H4 (cell line): ENCODE measurements around the gene PCDHGB1. TPM values are rescaled to one million over a fixed set of nuclear protein-coding genes. Genes with fewer than 3 reads are reported as not detected.
"Not testable (repeated sequence)": the region's sequence is repeated elsewhere in the genome, so short reads cannot be mapped to it uniquely, and the experiment has no call there.

ENCODE experiments used
- DNase-seq: peaks from one replicate; pipeline ENCODE4 v3.0.0-alpha.2; 2015; ENCODE audit warnings: low spot score
- total RNA-seq: library from RNA; depleted of rRNA; stranded (reverse); fragments of >200 nt; shearing (Covaris generic); gene quantifications from 2 replicates; pipeline ENCODE4 v1.2.3, GENCODE V29; 2014

PCDHGB1 gene
- total RNA-seq, 1 experiment from 2014 or later: 3.1 TPM

GRCh38 chr5:141345327-141345726 is 4.6 kb upstream of the PCDHGB1 start:
- DNase-seq: no peak

- not testable (repeated sequence) for DNase-seq
Measured at GRCh38 chr5:141346017-141346416, 3.9 kb upstream of the PCDHGB1 start.

- DNase-seq: no peak
Measured at GRCh38 chr5:141351591-141351990, 1.7 kb downstream of the PCDHGB1 start.

- DNase-seq: no peak
Measured at GRCh38 chr5:141354900-141355469, 5.1 kb downstream of the PCDHGB1 start, which contains the start of gene PCDHGA4. Gene PCDHGA4, plus strand, starts transcription at chr5:141355021. Its CDS starts 87 bp downstream, at chr5:141355108.

- DNase-seq: no peak
Measured at GRCh38 chr5:141355641-141356040, 5.7 kb downstream of the PCDHGB1 start.

- DNase-seq: no peak
Measured at GRCh38 chr5:141356133-141356532, 6.2 kb downstream of the PCDHGB1 start.

GRCh38 chr5:141356950-141357349 is 7.1 kb downstream of the PCDHGB1 start:
- DNase-seq: no peak

GRCh38 chr5:141359790-141360426 is 10.0 kb downstream of the PCDHGB1 start, which contains the start of gene PCDHGB2:
Gene PCDHGB2, plus strand, starts transcription at chr5:141359994. Its CDS starts 142 bp downstream, at chr5:141360136.
- no peak for DNase-seq

GRCh38 chr5:141360685-141361084 is 10.8 kb downstream of the PCDHGB1 start:
- DNase-seq: no peak

GRCh38 chr5:141362719-141363118 is 12.8 kb downstream of the PCDHGB1 start:
- no peak for DNase-seq

- no peak for DNase-seq
Measured at GRCh38 chr5:141363952-141364660, 14.2 kb downstream of the PCDHGB1 start, which contains the start of gene PCDHGA5. Gene PCDHGA5, plus strand, starts transcription at chr5:141364162. Its CDS starts 169 bp downstream, at chr5:141364331.

GRCh38 chr5:141366016-141366896 is 16.4 kb downstream of the PCDHGB1 start:
- no peak for DNase-seq

GRCh38 chr5:141369994-141370848 is 20.3 kb downstream of the PCDHGB1 start, which contains the start of gene PCDHGB3:
Gene PCDHGB3, plus strand, starts transcription at chr5:141370242. Its CDS starts 153 bp downstream, at chr5:141370395.
- no peak for DNase-seq

- no peak for DNase-seq
Measured at GRCh38 chr5:141371572-141372475, 21.9 kb downstream of the PCDHGB1 start.

- DNase-seq: no peak
Measured at GRCh38 chr5:141373673-141374317, 23.9 kb downstream of the PCDHGB1 start, which contains the start of gene PCDHGA6. Gene PCDHGA6, plus strand, starts transcription at chr5:141373891. Its CDS starts 193 bp downstream, at chr5:141374084.

GRCh38 chr5:141374627-141375026 is 24.7 kb downstream of the PCDHGB1 start:
- DNase-seq: no peak

- DNase-seq: not testable (repeated sequence)
Measured at GRCh38 chr5:141375444-141376155, 25.7 kb downstream of the PCDHGB1 start.
